GM19397 (cell line): ENCODE data around the gene NT5C3B.
"Not testable (repeated sequence)": the region's sequence is repeated elsewhere in the genome, so short reads cannot be mapped to it uniquely, and the experiment has no call there.

Experiments
- ATAC-seq: cut with Tn5 transposase; IDR thresholded peaks from one replicate; pipeline ENCODE4 v1.9.1; 2021; ENCODE audit warnings: mild to moderate bottlenecking, moderate library complexity; ENCODE audit not compliant: unreplicated experiment

Gene NT5C3B

GRCh38 chr17:41785091-41785858 lies 50.8 kb downstream of the NT5C3B start:
- no peak for ATAC-seq

- no peak for ATAC-seq
Measured at GRCh38 chr17:41784207-41784744, 51.8 kb downstream of the NT5C3B start.

GRCh38 chr17:41782142-41782541 lies 53.9 kb downstream of the NT5C3B start:
- no peak for ATAC-seq

GRCh38 chr17:41781404-41782110 lies 54.5 kb downstream of the NT5C3B start:
- ATAC-seq: no peak

- no peak for ATAC-seq
Measured at GRCh38 chr17:41779954-41780353, 56.1 kb downstream of the NT5C3B start.

GRCh38 chr17:41777574-41778188 lies 58.4 kb downstream of the NT5C3B start:
- no peak for ATAC-seq

GRCh38 chr17:41777157-41777573 lies 58.9 kb downstream of the NT5C3B start:
- ATAC-seq: no peak

GRCh38 chr17:41776262-41776900 lies 59.7 kb downstream of the NT5C3B start:
- ATAC-seq: not testable (repeated sequence)

GRCh38 chr17:41775394-41776226 lies 60.4 kb downstream of the NT5C3B start:
- no peak for ATAC-seq
